K562 (cell line): ENCODE data around the gene WNT3. TPM values are rescaled to one million over a fixed set of nuclear protein-coding genes. Genes with fewer than 3 reads are reported as not detected.

Experiments
- ARID2 ChIP-seq: fragments of 450-650 bp; IDR thresholded peaks from 2 replicates; pipeline ENCODE4 v1.6.1; 2017; ENCODE audit warnings: antibody characterized with exemption, mild to moderate bottlenecking
- BHLHE40 ChIP-seq: IDR thresholded peaks from 2 replicates; pipeline ENCODE4 v1.6.1; 2011; ENCODE audit warnings: low read length, improper control_type of control experiment
- CEBPG ChIP-seq, 3 experiments: fragments of 200-800 bp in 1 of 3; sonication (Bioruptor generic) in 1 of 3; sonication (generic) in 1 of 3; formaldehyde crosslinking in 1 of 3; IDR thresholded peaks in 2 of 3; conservative IDR thresholded peaks in 1 of 3; 2 replicates each; pipeline versions ENCODE4 v1.6.1 to v1.8.0; 2016 to 2022; ENCODE audit warnings: missing compliant biosample characterization in 2 of 3, missing genetic modification characterization in 2 of 3, mild to moderate bottlenecking in 1 of 3, missing genetic modification reagents in 1 of 3
- CHCHD3 ChIP-seq: fragments of 250-450 bp; sonication (Bioruptor Pico); IDR thresholded peaks from 2 replicates; pipeline ENCODE4 v2.1.2; 2022; ENCODE audit warnings: mild to moderate bottlenecking
- CREB5 ChIP-seq: fragments of 250-450 bp; sonication (Bioruptor Pico); IDR thresholded peaks from 2 replicates; pipeline ENCODE4 v1.5.0; 2020; ENCODE audit warnings: mild to moderate bottlenecking
- CREM ChIP-seq: IDR thresholded peaks from 2 replicates; pipeline ENCODE4 v1.6.1; 2014; ENCODE audit warnings: antibody characterized with exemption, low read depth
- IRF2 ChIP-seq: sonication (generic); formaldehyde crosslinking; IDR thresholded peaks from 2 replicates; pipeline ENCODE4 v1.8.1; 2022; ENCODE audit warnings: mild to moderate bottlenecking, missing genetic modification reagents
- NKRF ChIP-seq: fragments of 450-650 bp; IDR thresholded peaks from 2 replicates; pipeline ENCODE4 v1.6.1; 2016; ENCODE audit warnings: borderline replicate concordance
- RBM34 ChIP-seq: fragments of 200-400 bp; formaldehyde crosslinking; IDR thresholded peaks from 2 replicates; pipeline ENCODE4 v1.6.1; 2018; ENCODE audit warnings: low read length, borderline replicate concordance; ENCODE audit not compliant: insufficient read depth
- STAT5A ChIP-seq: IDR thresholded peaks from 2 replicates; pipeline ENCODE4 v1.6.1; 2012; ENCODE audit warnings: low read length, inconsistent platforms, borderline replicate concordance
- ZBTB7A ChIP-seq: IDR thresholded peaks from 2 replicates; pipeline ENCODE4 v1.6.1; 2011; ENCODE audit warnings: low read depth, mild to moderate bottlenecking, low read length, moderate library complexity, borderline replicate concordance; ENCODE audit not compliant: control insufficient read depth
- ZNF143 ChIP-seq: sonication (generic); formaldehyde crosslinking; IDR thresholded peaks from 2 replicates; pipeline ENCODE4 v1.9.0; 2022; ENCODE audit warnings: mild to moderate bottlenecking, missing genetic modification reagents
- ZNF232 ChIP-seq: sonication (generic); formaldehyde crosslinking; IDR thresholded peaks from 2 replicates; pipeline ENCODE4 v1.8.0; 2022; ENCODE audit warnings: mild to moderate bottlenecking, missing genetic modification reagents
- ZNF253 ChIP-seq: fragments of 250-450 bp; sonication (Bioruptor Pico); conservative IDR thresholded peaks from 2 replicates; pipeline ENCODE4 v1.6.1; 2021; ENCODE audit warnings: mild to moderate bottlenecking
- ZNF431 ChIP-seq: sonication (generic); formaldehyde crosslinking; IDR thresholded peaks from 2 replicates; pipeline ENCODE4 v1.8.0; 2022; ENCODE audit warnings: mild to moderate bottlenecking, missing genetic modification reagents
- ZNF436 ChIP-seq: fragments of 250-450, 450-650 bp; sonication (Bioruptor Pico); formaldehyde crosslinking; IDR thresholded peaks from 2 replicates; pipeline ENCODE4 v1.7.0; 2020; ENCODE audit warnings: mild to moderate bottlenecking
- polyA plus RNA-seq, 8 experiments: library from polyadenylated mRNA; depleted of rRNA in 4 of 8; stranded (reverse) in 5 of 8; unstranded in 3 of 8; fragments of >200 nt; fragmentation: Nextera tagmentation in 2 of 8; fragmentation: Illumina TruSeq in 1 of 8; extraction: Ambion mirVana in 2 of 8; extraction: Trizol in 1 of 8; gene quantifications; 2 replicates each; pipeline versions ENCODE4 v1.2.1 to v1.2.3, GENCODE V29; 2011 to 2014; ENCODE audit warnings: inconsistent platforms in 1 of 8, missing spikeins in 1 of 8
- total RNA-seq, 7 experiments: library from RNA; depleted of rRNA in 6 of 7; stranded (reverse); fragments of >200 nt in 6 of 7; fragmentation: Illumina TruSeq in 2 of 7; extraction: Trizol in 2 of 7; gene quantifications; 2 replicates each; pipeline versions ENCODE4 v1.2.1 to v1.2.3, GENCODE V29; 2011 to 2021; ENCODE audit warnings: low replicate concordance in 1 of 7
- TF ChIP-seq, protein P1 (sequence below): fragments of 250-450 bp; sonication (Bioruptor Pico); IDR thresholded peaks from 2 replicates; pipeline ENCODE4 v1.4.0; 2020; ENCODE audit warnings: mild to moderate bottlenecking, moderate library complexity
- TF ChIP-seq, protein P2 (sequence below): conservative IDR thresholded peaks from 2 replicates; pipeline ENCODE4 v1.6.1; 2011; ENCODE audit warnings: low read depth, mild to moderate bottlenecking, low read length; ENCODE audit not compliant: control insufficient read depth
- TF ChIP-seq, protein P3 (sequence below): sonication (generic); formaldehyde crosslinking; IDR thresholded peaks from 2 replicates; pipeline ENCODE4 v1.8.0; 2022; ENCODE audit warnings: missing genetic modification reagents, mild to moderate bottlenecking, moderate library complexity, borderline replicate concordance

WNT3 gene
- total and polyA plus RNA-seq, 9 of the 15 experiments (the other 6 are each of a cell fraction or from before 2014, with no cell fraction given), result 1.5 to 6.1 (median 3.3) TPM

DNA sequence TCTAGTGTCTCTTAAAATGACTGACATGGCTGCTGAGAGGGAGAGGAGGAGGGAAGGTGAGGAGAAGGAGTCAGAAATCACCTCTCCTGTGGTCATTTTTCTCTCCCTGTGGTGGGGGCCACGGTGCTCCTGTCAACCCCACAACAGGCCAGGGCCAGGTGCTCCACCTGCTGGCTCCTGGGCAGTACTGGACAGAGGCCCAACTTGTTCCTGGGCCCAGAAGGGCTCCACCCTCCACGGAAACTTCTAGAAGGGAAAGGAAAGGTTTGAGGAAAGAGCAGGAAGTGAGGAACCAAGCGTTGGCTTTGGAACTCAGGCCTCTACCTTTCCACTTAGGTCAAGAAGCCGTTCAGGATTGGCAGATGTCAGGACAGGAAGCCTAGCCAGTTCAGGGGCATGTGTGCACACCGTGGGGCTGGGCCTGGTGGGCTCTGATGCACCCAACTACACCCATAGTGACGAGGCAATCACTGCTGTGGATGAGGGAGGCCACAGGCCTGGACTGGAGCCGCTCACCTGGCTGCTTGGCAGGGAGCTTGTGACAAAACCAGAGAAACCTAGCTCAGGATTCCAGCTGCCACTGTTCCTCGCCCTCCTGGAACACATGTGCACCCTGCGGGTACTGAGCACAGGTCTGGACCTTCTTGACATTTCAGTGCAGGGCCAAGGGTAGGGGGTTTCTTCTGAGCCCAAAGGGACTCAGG, 36.1 kb downstream of the WNT3 start (continued):
- TF ChIP-seq ZNF143 (CRISPR knock-in tag) (no peak), ZNF436 (CRISPR knock-in tag) (no peak), ARID2 (peak; percentile 79; the same call in 1 of the 2 replicates), NKRF (no peak), ZNF431 (CRISPR knock-in tag) (no peak), STAT5A (no peak), IRF2 (CRISPR knock-in tag) (no peak), RBM34 (no peak), CREM (0 out of 2 replicates have a peak, but pooled peaks have one; percentile 18), CEBPG (CRISPR knock-in tag; IDR thresholded peaks at IDR 0.05) (no peak), CEBPG (tag; conservative IDR thresholded peaks at IDR 0.05 in 1 of 2, IDR thresholded peaks at IDR 0.05 in 1 of 2) (no peak), ZBTB7A (no peak), ZNF253 (CRISPR knock-in tag) (no peak), BHLHE40 (no peak), CREB5 (CRISPR knock-in tag) (no peak), ZNF232 (no peak), CHCHD3 (no peak)
- TF ChIP-seq, protein P1, sequence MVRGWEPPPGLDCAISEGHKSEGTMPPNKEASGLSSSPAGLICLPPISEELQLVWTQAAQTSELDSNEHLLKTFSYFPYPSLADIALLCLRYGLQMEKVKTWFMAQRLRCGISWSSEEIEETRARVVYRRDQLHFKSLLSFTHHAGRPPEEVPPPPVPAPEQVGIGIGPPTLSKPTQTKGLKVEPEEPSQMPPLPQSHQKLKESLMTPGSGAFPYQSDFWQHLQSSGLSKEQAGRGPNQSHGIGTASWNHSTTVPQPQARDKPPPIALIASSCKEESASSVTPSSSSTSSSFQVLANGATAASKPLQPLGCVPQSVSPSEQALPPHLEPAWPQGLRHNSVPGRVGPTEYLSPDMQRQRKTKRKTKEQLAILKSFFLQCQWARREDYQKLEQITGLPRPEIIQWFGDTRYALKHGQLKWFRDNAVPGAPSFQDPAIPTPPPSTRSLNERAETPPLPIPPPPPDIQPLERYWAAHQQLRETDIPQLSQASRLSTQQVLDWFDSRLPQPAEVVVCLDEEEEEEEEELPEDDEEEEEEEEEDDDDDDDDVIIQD (CRISPR knock-in tag), result no peak
- TF ChIP-seq, protein P2, sequence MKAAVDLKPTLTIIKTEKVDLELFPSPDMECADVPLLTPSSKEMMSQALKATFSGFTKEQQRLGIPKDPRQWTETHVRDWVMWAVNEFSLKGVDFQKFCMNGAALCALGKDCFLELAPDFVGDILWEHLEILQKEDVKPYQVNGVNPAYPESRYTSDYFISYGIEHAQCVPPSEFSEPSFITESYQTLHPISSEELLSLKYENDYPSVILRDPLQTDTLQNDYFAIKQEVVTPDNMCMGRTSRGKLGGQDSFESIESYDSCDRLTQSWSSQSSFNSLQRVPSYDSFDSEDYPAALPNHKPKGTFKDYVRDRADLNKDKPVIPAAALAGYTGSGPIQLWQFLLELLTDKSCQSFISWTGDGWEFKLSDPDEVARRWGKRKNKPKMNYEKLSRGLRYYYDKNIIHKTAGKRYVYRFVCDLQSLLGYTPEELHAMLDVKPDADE, result no peak
- TF ChIP-seq, protein P3, sequence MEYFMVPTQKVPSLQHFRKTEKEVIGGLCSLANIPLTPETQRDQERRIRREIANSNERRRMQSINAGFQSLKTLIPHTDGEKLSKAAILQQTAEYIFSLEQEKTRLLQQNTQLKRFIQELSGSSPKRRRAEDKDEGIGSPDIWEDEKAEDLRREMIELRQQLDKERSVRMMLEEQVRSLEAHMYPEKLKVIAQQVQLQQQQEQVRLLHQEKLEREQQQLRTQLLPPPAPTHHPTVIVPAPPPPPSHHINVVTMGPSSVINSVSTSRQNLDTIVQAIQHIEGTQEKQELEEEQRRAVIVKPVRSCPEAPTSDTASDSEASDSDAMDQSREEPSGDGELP, result peak; percentile 50; the same call in 1 of the 2 replicates
